Subcutaneous abdominal adipose tissue (tissue), 5 donors: ENCODE measurements around the gene TBC1D9.

Source experiments
- H3K27ac ChIP-seq: one replicate; pipeline ENCODE4 v1.7.0; 2013; ENCODE audit warnings: low read depth, mild to moderate bottlenecking, inconsistent platforms, low read length, moderate library complexity
- H3K27me3 ChIP-seq, 5 donors: one replicate each; pipeline ENCODE4 v1.7.0; 2013; ENCODE audit warnings: low read length in 5 of 5, inconsistent platforms in 1 of 5; ENCODE audit not compliant: control insufficient read depth in 5 of 5, insufficient read depth in 4 of 5
- H3K36me3 ChIP-seq, 5 donors: one replicate each; pipeline ENCODE4 v1.7.0; 2013; ENCODE audit warnings: low read length in 5 of 5; ENCODE audit not compliant: control insufficient read depth in 5 of 5, insufficient read depth in 5 of 5
- H3K4me1 ChIP-seq, 5 donors: one replicate each; pipeline ENCODE4 v1.7.0; 2013; ENCODE audit warnings: low read length in 5 of 5, mild to moderate bottlenecking in 3 of 5, moderate library complexity in 1 of 5; ENCODE audit not compliant: control insufficient read depth in 5 of 5, insufficient read depth in 5 of 5
- H3K4me3 ChIP-seq, 5 donors: one replicate each; pipeline ENCODE4 v1.7.0; 2013; ENCODE audit warnings: low read length in 5 of 5, low read depth in 1 of 5
- H3K9ac ChIP-seq, 5 donors: one replicate each; pipeline ENCODE4 v1.7.0; 2013; ENCODE audit warnings: low read length in 5 of 5, mild to moderate bottlenecking in 4 of 5, moderate library complexity in 3 of 5
- H3K9me3 ChIP-seq, 5 donors: one replicate each; pipeline ENCODE4 v1.7.0; 2013; ENCODE audit warnings: low read length in 5 of 5; ENCODE audit not compliant: control insufficient read depth in 5 of 5
- donor health status: healthy.
- donor health status: healthy.
- donor health status: healthy.
- donor health status: healthy.
- donor health status: healthy.

The TBC1D9 gene

DNA sequence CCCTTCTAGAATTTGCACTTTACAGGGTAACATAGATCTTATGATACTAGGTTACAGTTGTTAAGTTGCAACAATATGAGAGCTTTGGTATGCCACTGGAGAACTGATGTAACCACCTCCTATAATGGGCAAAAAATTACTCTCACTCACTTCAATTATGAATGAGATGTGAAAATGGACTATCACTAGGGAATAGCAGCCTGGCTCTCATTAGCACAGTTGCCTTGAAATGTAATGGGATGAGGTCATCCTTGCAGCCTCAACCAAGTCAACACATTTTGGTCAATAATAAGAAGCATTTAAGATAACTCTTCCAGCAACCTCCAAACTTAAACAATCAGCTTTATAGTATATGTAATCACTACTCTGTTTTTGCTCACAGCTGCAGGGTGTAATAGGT lies 69.4 kb downstream of the TBC1D9 start:
- no peak overlapping the region for H3K4me3 ChIP-seq
- no peaks in the 10 kb centered on the region for H3K9me3 ChIP-seq
- no peaks in the 10 kb centered on the region for H3K27me3 ChIP-seq
- H3K9ac ChIP-seq, result no peak overlapping the region
- peaks cover 13 to 15% (median 15%) of the 10 kb centered on the region in 5 donors for H3K36me3 ChIP-seq
- no peak overlapping the region for H3K27ac ChIP-seq
- peaks cover 0 to 34% (median 24%) of the 10 kb centered on the region in 5 donors for H3K4me1 ChIP-seq

GRCh38 chr4:140684314-140684713 lies 71.9 kb downstream of the TBC1D9 start:
- Histone ChIP-seq H3K4me3 (no peak overlapping the region), H3K27ac (no peak overlapping the region), H3K4me1 (peaks cover 0 to 25% (median 16%) of the 10 kb centered on the region in 5 donors), H3K27me3 (no peaks in the 10 kb centered on the region), H3K9ac (no peak overlapping the region), H3K36me3 (peaks cover 14 to 19% (median 17%) of the 10 kb centered on the region in 5 donors), H3K9me3 (no peaks in the 10 kb centered on the region)

DNA sequence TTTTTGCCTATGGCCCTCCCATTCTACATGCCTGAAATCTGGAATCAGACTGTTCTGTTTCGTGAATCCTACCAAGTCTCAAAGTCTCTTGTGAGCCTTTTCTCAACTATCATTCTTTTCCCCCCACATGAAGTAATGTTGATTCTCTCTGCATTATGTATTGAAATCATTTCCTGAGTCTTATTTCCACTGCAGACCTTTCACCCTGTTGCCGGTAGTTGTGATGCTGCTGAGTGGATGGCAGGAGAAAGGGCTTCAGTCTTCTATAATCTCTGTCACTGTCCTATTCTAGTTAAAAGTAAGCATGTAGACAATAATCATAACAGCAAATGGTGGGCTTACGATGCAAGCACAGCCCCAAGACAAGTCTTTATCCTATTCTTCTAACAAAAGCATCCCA lies 75.0 kb downstream of the TBC1D9 start:
- H3K9me3 ChIP-seq, result no peaks in the 10 kb centered on the region
- no peak overlapping the region for H3K27ac ChIP-seq
- H3K4me1 ChIP-seq, result peaks cover 0 to 12% (median 7%) of the 10 kb centered on the region in 5 donors
- no peaks in the 10 kb centered on the region for H3K27me3 ChIP-seq
- H3K4me3 ChIP-seq, result no peak overlapping the region
- H3K36me3 ChIP-seq, result peaks cover 37 to 48% (median 45%) of the 10 kb centered on the region in 5 donors
- H3K9ac ChIP-seq, result no peak overlapping the region

DNA sequence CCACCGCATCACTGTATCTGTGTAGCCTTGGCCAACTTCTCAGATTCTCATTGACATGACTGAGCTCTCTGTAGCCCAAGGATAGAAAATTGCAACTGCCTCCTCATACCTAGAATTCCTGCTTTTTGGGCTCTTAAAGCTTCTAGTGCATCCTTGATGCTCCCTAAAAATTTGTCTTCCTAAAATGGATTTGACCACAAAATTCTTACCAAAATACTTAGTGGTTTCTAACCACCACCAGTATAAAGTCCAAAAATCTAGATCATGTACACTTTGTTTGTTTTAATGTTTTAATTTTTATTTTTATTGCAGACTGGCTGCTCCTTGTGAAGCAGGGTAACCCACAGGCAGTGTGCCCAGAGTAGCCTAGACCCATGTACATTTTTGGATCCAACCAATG lies 75.5 kb downstream of the TBC1D9 start:
- Histone ChIP-seq H3K27ac (no peak overlapping the region), H3K9me3 (no peaks in the 10 kb centered on the region), H3K9ac (no peak overlapping the region), H3K4me1 (peaks cover 0 to 12% (median 7%) of the 10 kb centered on the region in 5 donors), H3K27me3 (no peaks in the 10 kb centered on the region), H3K36me3 (peaks cover 32 to 50% (median 46%) of the 10 kb centered on the region in 5 donors), H3K4me3 (no peak overlapping the region)

DNA sequence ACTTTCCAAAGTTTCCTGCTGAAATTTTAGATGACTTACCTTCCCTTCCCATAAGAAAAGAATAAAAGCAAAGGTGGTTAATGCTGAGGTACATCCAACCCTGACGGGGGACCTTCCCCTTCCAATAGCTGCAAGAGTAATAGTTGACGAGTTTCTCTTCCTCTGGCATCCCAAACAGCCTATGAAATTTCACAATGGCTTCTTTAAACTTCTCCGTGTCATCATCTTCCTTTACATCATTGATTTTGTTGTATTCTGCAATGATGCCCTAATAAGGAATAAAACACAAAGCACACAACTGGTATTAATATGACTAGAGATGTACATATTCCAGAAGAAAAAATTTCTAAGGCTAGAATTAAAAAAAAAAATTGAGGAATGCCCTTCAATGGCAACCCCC lies 76.6 kb downstream of the TBC1D9 start:
- H3K27me3 ChIP-seq, result no peaks in the 10 kb centered on the region
- H3K9ac ChIP-seq, result no peak overlapping the region
- H3K4me1 ChIP-seq, result peaks cover 0 to 12% (median 7%) of the 10 kb centered on the region in 5 donors
- H3K9me3 ChIP-seq, result no peaks in the 10 kb centered on the region
- no peak overlapping the region for H3K4me3 ChIP-seq
- no peak overlapping the region for H3K27ac ChIP-seq
- H3K36me3 ChIP-seq, result peaks cover 24 to 45% (median 44%) of the 10 kb centered on the region in 5 donors

- Histone ChIP-seq H3K9me3 (no peaks in the 10 kb centered on the region), H3K27me3 (no peaks in the 10 kb centered on the region), H3K4me1 (peaks cover 0 to 2% (median 0%) of the 10 kb centered on the region in 5 donors), H3K4me3 (no peak overlapping the region), H3K27ac (no peak overlapping the region), H3K36me3 (peaks cover 25 to 58% (median 42%) of the 10 kb centered on the region in 5 donors), H3K9ac (no peak overlapping the region)
Observed at GRCh38 chr4:140675599-140676231, 80.5 kb downstream of the TBC1D9 start.

DNA sequence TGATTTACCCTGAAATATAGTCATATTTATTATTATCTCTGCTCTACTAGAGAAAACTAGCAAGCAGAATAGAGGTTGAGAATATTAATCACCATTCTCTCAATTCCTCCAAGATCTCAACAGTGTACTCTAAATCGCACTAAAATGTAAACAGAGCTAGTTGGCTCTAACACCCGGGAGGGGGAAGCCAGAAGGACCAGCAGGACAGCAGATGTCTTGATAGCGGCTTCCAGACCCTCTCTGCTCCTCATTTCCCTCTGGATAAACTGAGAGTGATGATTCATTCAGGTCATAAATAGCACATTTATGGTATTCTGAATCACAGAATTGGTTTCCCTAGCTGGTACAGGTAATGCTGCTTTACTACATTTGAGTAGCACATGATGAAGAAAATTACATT lies 82.5 kb downstream of the TBC1D9 start:
- Histone ChIP-seq H3K4me3 (no peak overlapping the region), H3K27ac (no peak overlapping the region), H3K4me1 (no peaks in the 10 kb centered on the region), H3K27me3 (no peaks in the 10 kb centered on the region), H3K36me3 (peaks cover 33 to 69% (median 54%) of the 10 kb centered on the region in 5 donors), H3K9me3 (no peaks in the 10 kb centered on the region), H3K9ac (no peak overlapping the region)

GRCh38 chr4:140672416-140672815 lies 83.8 kb downstream of the TBC1D9 start:
- Histone ChIP-seq H3K4me3 (no peak overlapping the region), H3K9ac (no peak overlapping the region), H3K27ac (no peak overlapping the region), H3K4me1 (no peaks in the 10 kb centered on the region), H3K27me3 (no peaks in the 10 kb centered on the region), H3K36me3 (peaks cover 32 to 68% (median 52%) of the 10 kb centered on the region in 5 donors), H3K9me3 (no peaks in the 10 kb centered on the region)

DNA sequence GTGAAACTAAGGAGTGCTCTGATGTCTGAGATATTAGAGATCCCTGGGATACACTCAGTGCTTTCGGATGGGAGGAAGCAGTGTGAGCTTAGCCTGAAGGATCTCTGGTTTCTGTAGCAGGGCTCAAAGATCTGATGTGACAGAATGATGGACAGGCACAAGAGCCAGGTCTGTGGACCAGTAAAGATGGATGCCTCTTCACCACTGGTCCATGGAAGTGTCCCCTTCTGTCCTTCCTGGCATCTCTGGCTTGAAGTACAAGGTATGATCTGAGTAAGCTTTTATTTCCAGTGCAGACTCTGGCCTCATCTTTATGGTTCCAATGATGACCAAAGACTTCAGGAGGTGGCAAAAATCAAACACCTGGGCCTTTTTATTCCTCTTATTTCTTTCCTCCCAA lies 88.1 kb downstream of the TBC1D9 start:
- no peaks in the 10 kb centered on the region for H3K9me3 ChIP-seq
- H3K9ac ChIP-seq, result no peak overlapping the region
- H3K4me3 ChIP-seq, result no peak overlapping the region
- H3K36me3 ChIP-seq, result peaks cover 40 to 66% (median 50%) of the 10 kb centered on the region in 5 donors
- H3K27ac ChIP-seq, result no peak overlapping the region
- no peaks in the 10 kb centered on the region for H3K4me1 ChIP-seq
- no peaks in the 10 kb centered on the region for H3K27me3 ChIP-seq

DNA sequence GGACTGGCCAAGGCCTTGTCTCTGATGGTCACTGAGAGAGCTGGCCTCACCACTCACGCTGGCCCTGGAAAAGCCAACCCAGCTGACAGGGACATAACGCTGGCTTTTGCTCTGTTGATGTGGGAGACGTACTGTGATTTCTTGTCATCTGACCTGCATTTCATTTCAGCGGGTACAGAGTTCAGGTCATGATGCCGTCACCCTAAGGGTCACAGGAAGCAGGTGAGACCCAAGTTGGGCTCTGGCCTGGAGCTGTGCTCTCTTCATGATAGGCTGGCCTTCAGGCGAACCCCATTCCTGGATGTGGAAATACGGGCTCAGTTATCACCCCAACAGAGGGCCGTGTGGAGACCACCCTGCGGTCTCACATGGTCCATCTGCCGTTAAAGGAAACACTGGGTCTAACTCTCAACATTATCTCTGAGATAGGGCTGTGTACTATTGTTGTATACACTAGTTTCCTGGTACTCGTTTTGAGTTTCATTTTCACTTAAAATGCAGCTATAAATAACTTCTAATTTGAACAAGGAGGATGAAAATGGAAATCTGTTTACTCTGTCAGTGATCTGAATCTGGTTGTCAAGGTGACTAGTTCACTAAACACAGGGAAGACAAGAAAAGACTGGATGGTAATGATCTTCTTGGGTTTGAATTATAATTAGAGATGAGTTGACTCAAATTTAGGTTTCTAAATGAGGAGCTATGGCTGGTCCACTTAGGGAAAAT lies 89.1 kb downstream of the TBC1D9 start:
- H3K4me1 ChIP-seq, result no peaks in the 10 kb centered on the region
- peaks cover 49 to 71% (median 60%) of the 10 kb centered on the region in 5 donors for H3K36me3 ChIP-seq
- H3K4me3 ChIP-seq, result no peak overlapping the region
- no peaks in the 10 kb centered on the region for H3K9me3 ChIP-seq
- no peak overlapping the region for H3K27ac ChIP-seq
- H3K9ac ChIP-seq, result no peak overlapping the region
- H3K27me3 ChIP-seq, result no peaks in the 10 kb centered on the region
